Measurements from ENCODE around the gene COG8. TPM values are rescaled to one million over a fixed set of nuclear protein-coding genes. Genes with fewer than 3 reads are reported as not detected.

Gene COG8
- total RNA-seq, 4 donors from 2014 or later, result 62.2 to 77.5 (median 70.0) TPM

DNA sequence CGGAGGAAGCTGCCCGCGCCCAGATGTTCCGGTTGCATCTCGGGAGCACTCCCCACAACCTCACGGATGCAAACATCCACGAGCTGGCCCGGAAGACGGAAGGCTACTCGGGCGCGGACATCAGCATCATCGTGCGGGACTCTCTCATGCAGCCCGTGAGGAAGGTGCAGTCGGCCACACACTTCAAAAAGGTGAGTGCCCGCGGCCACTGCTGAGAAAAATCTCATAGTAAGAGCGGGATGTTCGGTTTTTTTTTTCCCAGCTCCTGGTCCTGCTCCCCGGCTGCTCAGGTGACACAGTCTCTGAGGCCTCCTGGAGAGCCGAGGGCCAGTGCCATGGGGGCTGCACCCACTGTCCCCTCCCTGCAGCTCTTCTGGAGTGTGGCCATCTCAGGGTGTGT lies 18.3 kb downstream of the COG8 start:
- Histone ChIP-seq H3K36me3 (peaks cover 9 to 100% (median 49%) of the 10 kb centered on the region in 3 donors), H3K4me1 (peaks cover 0 to 13% (median under 1%) of the 10 kb centered on the region in 4 donors), H3K27ac (no peak overlapping the region), H3K9me3 (no peaks in the 10 kb centered on the region), H3K27me3 (no peaks in the 10 kb centered on the region), H3K4me3 (no peak overlapping the region)
- no peak for DNase-seq (ENCODE audit: low spot score in 2 of 2)
- WGBS, 2 donors, result 87 to 89% methylated on average over 22 of the region's 22 CpGs
- TF ChIP-seq CTCF (IDR thresholded peaks at IDR 0.05), result no peak
- no peak for TF ChIP-seq POLR2A (IDR thresholded peaks at IDR 0.05)
- TF ChIP-seq EP300 (IDR thresholded peaks at IDR 0.05), result no peak

GRCh38 chr16:69320740-69321073 lies 18.7 kb downstream of the COG8 start:
- Histone ChIP-seq H3K27ac (no peak overlapping the region), H3K4me3 (no peak overlapping the region), H3K9me3 (no peaks in the 10 kb centered on the region), H3K27me3 (no peaks in the 10 kb centered on the region), H3K36me3 (peaks cover 9 to 100% (median 53%) of the 10 kb centered on the region in 3 donors), H3K4me1 (peaks cover 0 to 12% (median 0%) of the 10 kb centered on the region in 4 donors)
- DNase-seq (ENCODE audit: low spot score in 2 of 2), result no peak
- TF ChIP-seq POLR2A (IDR thresholded peaks at IDR 0.05) (no peak), CTCF (IDR thresholded peaks at IDR 0.05) (no peak), EP300 (IDR thresholded peaks at IDR 0.05) (no peak)
- 89 to 90% methylated on average over 11 to 13 of the region's 13 CpGs for WGBS, 2 donors

- no peak overlapping the region for H3K27ac ChIP-seq
- H3K9me3 ChIP-seq, result no peaks in the 10 kb centered on the region
- peaks cover 9 to 100% (median 53%) of the 10 kb centered on the region in 3 donors for H3K36me3 ChIP-seq
- H3K27me3 ChIP-seq, result no peaks in the 10 kb centered on the region
- no peak for DNase-seq (ENCODE audit: low spot score in 2 of 2)
- TF ChIP-seq CTCF (IDR thresholded peaks at IDR 0.05) (no peak), POLR2A (IDR thresholded peaks at IDR 0.05) (no peak), EP300 (IDR thresholded peaks at IDR 0.05) (no peak)
- peaks cover 0 to 18% (median 2%) of the 10 kb centered on the region in 4 donors for H3K4me1 ChIP-seq
- no peak overlapping the region for H3K4me3 ChIP-seq
- WGBS, 2 donors, result 82 to 88% methylated on average over 26 to 30 of the region's 30 CpGs
These were observed 19.3 kb downstream of the COG8 start for GRCh38 chr16:69319826-69320739.

DNA sequence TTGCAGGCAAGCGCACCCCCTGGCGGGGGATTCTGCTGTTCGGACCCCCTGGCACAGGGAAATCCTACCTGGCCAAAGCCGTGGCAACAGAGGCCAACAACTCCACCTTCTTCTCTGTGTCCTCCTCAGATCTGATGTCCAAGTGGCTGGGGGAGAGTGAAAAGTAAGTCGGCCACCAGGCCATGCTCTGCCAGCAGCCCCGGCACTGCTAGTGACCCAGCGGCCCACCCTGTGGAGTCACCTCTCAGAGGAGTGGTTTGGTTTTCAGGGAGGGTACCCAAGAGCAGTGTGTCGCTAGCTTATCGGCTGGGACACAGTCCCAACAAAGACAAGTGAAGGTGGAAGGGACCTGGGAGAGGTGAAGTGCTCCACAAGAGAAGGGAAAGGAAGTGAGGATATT lies 20.0 kb downstream of the COG8 start:
- peaks cover 9 to 100% (median 53%) of the 10 kb centered on the region in 3 donors for H3K36me3 ChIP-seq
- no peak for DNase-seq (ENCODE audit: low spot score in 2 of 2)
- H3K27ac ChIP-seq, result no peak overlapping the region
- 87 to 95% methylated on average over 9 of the region's 9 CpGs for WGBS, 2 donors
- H3K27me3 ChIP-seq, result no peaks in the 10 kb centered on the region
- no peak for TF ChIP-seq EP300 (IDR thresholded peaks at IDR 0.05)
- TF ChIP-seq POLR2A (IDR thresholded peaks at IDR 0.05), result no peak
- TF ChIP-seq CTCF (IDR thresholded peaks at IDR 0.05), result no peak
- H3K9me3 ChIP-seq, result no peaks in the 10 kb centered on the region
- no peak overlapping the region for H3K4me3 ChIP-seq
- H3K4me1 ChIP-seq, result peaks cover 0 to 22% (median 5%) of the 10 kb centered on the region in 4 donors

- no peak overlapping the region for H3K27ac ChIP-seq
- H3K36me3 ChIP-seq, result peaks cover 9 to 100% (median 53%) of the 10 kb centered on the region in 3 donors
- no peak for DNase-seq (ENCODE audit: low spot score in 2 of 2)
- TF ChIP-seq POLR2A (IDR thresholded peaks at IDR 0.05), result no peak
- TF ChIP-seq CTCF (IDR thresholded peaks at IDR 0.05), result no peak
- TF ChIP-seq EP300 (IDR thresholded peaks at IDR 0.05), result no peak
- no peaks in the 10 kb centered on the region for H3K9me3 ChIP-seq
- no peaks in the 10 kb centered on the region for H3K27me3 ChIP-seq
- H3K4me3 ChIP-seq, result no peak overlapping the region
- WGBS, 2 donors, result 64 to 76% methylated on average over 9 to 10 of the region's 10 CpGs
- peaks cover 0 to 22% (median 5%) of the 10 kb centered on the region in 4 donors for H3K4me1 ChIP-seq
These were observed 20.5 kb downstream of the COG8 start for GRCh38 chr16:69318911-69319289.
